Measurements from ENCODE around the gene CLEC4M.

Gene CLEC4M

DNA sequence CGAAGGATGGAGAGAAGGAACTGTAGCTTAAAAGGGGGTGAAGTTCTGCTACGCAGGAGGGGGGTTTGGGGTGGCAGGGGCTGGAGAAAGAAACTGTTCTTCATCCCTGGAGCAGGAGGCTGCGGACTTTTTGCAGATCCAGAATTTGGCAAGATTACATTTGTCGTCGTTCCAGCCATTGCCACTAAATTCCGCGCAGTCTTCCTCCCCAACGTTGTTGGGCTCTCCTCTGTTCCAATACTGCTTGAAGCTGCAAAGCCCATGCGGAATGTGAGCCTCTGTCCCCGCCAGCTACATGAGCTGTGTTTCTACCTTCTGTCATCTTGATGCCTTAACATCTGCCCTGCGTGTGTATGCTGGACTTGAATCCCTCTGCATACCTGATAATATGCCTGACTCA lies 20.1 kb upstream of the CLEC4M start:
- TF ChIP-seq POLR2AphosphoS5 (IDR thresholded peaks at IDR 0.05; ENCODE audit: low read depth, low read length) (no peak), FOXP2 (optimal IDR thresholded peaks at IDR 0.05; ENCODE audit: borderline replicate concordance, extremely low read depth, extremely low read length, insufficient read depth) (no peak), SIN3A (IDR thresholded peaks at IDR 0.05; ENCODE audit: borderline replicate concordance, insufficient read depth, low read length) (no peak), TAF1 (IDR thresholded peaks at IDR 0.05; ENCODE audit: borderline replicate concordance, insufficient read depth, low read length) (no peak)
- TF ChIP-seq, protein P1, sequence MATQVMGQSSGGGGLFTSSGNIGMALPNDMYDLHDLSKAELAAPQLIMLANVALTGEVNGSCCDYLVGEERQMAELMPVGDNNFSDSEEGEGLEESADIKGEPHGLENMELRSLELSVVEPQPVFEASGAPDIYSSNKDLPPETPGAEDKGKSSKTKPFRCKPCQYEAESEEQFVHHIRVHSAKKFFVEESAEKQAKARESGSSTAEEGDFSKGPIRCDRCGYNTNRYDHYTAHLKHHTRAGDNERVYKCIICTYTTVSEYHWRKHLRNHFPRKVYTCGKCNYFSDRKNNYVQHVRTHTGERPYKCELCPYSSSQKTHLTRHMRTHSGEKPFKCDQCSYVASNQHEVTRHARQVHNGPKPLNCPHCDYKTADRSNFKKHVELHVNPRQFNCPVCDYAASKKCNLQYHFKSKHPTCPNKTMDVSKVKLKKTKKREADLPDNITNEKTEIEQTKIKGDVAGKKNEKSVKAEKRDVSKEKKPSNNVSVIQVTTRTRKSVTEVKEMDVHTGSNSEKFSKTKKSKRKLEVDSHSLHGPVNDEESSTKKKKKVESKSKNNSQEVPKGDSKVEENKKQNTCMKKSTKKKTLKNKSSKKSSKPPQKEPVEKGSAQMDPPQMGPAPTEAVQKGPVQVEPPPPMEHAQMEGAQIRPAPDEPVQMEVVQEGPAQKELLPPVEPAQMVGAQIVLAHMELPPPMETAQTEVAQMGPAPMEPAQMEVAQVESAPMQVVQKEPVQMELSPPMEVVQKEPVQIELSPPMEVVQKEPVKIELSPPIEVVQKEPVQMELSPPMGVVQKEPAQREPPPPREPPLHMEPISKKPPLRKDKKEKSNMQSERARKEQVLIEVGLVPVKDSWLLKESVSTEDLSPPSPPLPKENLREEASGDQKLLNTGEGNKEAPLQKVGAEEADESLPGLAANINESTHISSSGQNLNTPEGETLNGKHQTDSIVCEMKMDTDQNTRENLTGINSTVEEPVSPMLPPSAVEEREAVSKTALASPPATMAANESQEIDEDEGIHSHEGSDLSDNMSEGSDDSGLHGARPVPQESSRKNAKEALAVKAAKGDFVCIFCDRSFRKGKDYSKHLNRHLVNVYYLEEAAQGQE (IDR thresholded peaks at IDR 0.05; ENCODE audit: insufficient read depth in 1 of 2, low read depth in 2 of 2, low read length in 2 of 2) = no peak

DNA sequence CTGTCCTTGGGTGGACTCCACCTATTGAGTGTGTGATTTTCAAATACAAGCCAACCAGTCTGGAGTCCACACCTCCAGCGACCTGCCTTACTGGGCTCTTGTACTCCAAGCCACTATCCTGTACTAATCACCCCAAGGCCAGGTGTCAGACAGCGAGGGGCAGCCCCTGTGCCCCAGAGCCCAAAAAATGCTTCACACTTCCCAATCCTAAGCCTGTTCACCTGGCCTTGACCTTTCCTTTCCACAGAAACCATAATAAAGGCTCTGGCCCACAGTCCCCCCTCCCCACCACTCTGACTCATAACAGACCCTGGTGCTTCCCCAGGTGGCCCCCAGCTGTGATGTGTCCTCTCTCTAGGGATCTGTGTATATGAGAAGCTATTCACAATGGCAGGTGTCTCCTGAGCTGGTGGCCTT lies 19.6 kb upstream of the CLEC4M start:
- TF ChIP-seq SIN3A (IDR thresholded peaks at IDR 0.05; ENCODE audit: borderline replicate concordance, insufficient read depth, low read length) = no peak
- TF ChIP-seq FOXP2 (optimal IDR thresholded peaks at IDR 0.05; ENCODE audit: borderline replicate concordance, extremely low read depth, extremely low read length, insufficient read depth) = no peak
- no peak for TF ChIP-seq POLR2AphosphoS5 (IDR thresholded peaks at IDR 0.05; ENCODE audit: low read depth, low read length)
- TF ChIP-seq, protein P1 (IDR thresholded peaks at IDR 0.05; ENCODE audit: insufficient read depth in 1 of 2, low read depth in 2 of 2, low read length in 2 of 2) = no peak
- TF ChIP-seq TAF1 (IDR thresholded peaks at IDR 0.05; ENCODE audit: borderline replicate concordance, insufficient read depth, low read length) = no peak

DNA sequence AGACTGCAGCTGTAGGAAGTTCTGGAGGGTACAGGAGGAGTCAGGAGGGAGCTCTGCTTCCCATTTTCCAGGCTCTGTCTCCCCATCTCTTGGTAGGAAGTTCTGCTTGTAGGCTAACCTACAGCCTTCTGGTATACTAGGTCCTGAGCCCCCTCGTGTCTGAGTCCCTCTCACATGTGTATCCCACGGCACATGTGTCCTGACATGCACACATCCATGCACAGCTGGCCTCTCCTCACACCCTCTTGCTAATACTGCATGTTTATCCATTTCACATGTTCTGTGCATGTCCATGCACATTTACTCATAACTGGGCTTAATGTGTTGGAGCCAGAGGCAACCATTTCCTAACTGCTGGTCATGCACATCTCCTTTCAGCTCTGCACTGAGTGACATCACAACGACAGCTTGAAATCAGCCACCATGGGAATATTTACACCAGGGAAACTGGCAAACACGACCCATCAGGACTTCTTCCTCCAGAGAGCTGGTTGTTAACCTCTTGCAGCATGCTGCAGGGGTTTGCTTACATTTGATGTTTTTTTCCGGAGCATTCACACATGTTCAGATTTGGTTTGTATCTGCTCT lies 18.8 kb upstream of the CLEC4M start:
- no peak for TF ChIP-seq FOXP2 (optimal IDR thresholded peaks at IDR 0.05; ENCODE audit: borderline replicate concordance, extremely low read depth, extremely low read length, insufficient read depth)
- TF ChIP-seq SIN3A (IDR thresholded peaks at IDR 0.05; ENCODE audit: borderline replicate concordance, insufficient read depth, low read length) = no peak
- TF ChIP-seq, protein P1 (IDR thresholded peaks at IDR 0.05; ENCODE audit: insufficient read depth in 1 of 2, low read depth in 2 of 2, low read length in 2 of 2) = no peak

GRCh38 chr19:7744871-7745650 lies 18.0 kb upstream of the CLEC4M start:
- TF ChIP-seq SIN3A (IDR thresholded peaks at IDR 0.05; ENCODE audit: borderline replicate concordance, insufficient read depth, low read length) = no peak
- TF ChIP-seq, protein P1 (IDR thresholded peaks at IDR 0.05; ENCODE audit: insufficient read depth in 1 of 2, low read depth in 2 of 2, low read length in 2 of 2) = no peak
- TF ChIP-seq TAF1 (IDR thresholded peaks at IDR 0.05; ENCODE audit: borderline replicate concordance, insufficient read depth, low read length) = no peak
- TF ChIP-seq POLR2AphosphoS5 (IDR thresholded peaks at IDR 0.05; ENCODE audit: low read depth, low read length) = no peak
- no peak for TF ChIP-seq FOXP2 (optimal IDR thresholded peaks at IDR 0.05; ENCODE audit: borderline replicate concordance, extremely low read depth, extremely low read length, insufficient read depth)
